NCI-H1436 (cell line): Measurements from ENCODE around the gene CALN1.

ENCODE experiments used
- DNase-seq: peaks from one replicate; lab custom pipeline; 2025; lab: John Stamatoyannopoulos, UW

CALN1 gene

GRCh38 chr7:71785216-71785615 is 626.9 kb downstream of the CALN1 start:
- no peak for DNase-seq

DNA sequence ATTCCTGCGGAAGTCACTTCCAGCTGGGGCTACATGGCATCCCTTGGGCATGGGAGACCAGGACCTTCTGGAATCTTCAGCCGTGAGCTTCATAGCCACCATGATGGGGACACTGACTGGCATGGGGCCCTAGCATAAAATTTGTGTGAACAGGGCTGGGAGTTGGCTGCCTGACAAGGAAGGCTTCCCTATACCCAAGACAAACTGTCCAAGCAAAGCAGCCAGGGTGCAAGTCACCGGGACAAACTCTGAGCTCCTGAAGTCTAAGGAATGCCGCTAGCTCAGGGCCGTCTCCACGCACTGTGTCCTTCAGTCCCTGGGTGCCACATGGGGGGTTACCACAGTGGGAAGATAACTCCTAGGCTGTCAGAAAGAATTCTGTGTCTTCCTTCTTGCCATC is 627.4 kb downstream of the CALN1 start:
- no peak for DNase-seq

- DNase-seq: no peak
Measured at GRCh38 chr7:71784180-71784579, 628.0 kb downstream of the CALN1 start.

- DNase-seq: no peak
Measured at GRCh38 chr7:71783779-71784178, 628.4 kb downstream of the CALN1 start.

GRCh38 chr7:71782051-71782450 is 630.1 kb downstream of the CALN1 start:
- DNase-seq: no peak

DNA sequence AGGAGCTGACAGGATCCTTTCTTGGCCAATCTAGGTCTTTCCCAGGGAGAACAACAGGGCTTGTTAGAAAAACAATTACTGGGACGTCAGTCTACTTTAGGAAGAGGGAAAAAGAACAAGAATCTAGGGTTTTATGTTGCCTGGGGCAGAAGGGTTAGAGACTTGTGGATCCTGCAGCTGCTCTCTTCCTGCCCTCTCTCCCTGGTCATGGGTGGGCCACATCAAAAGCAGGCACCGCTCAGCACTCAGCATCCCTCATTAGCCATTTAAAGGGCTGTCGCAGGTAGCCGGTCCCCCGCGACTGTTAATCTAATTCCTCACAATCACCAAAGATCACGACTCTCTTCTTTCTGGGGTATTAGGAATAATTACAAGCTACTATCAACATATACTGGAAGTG is 631.9 kb downstream of the CALN1 start:
- no peak for DNase-seq

- DNase-seq: no peak
Measured at GRCh38 chr7:71777278-71777677, 634.9 kb downstream of the CALN1 start.

DNA sequence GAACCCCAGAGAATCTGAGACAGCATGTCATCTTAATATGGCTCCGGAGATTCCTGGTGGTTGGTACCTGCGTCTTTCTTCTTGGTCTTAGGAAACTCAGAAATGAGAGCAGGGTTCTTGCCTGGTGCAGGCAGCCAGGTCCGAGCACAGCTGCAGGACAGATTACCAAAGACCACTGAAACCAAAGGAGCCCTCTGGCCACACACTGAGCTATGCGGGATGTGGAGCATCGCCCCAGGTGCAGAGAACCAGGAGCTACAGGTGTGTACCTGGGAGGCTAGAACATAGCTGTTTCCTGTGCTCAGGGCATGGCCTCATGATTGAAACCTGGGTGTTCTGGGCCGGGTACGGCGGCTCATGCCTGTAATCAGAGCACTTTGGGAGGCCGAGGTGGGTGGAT is 635.4 kb downstream of the CALN1 start:
- DNase-seq: no peak

- DNase-seq: no peak
Measured at GRCh38 chr7:71775648-71776047, 636.5 kb downstream of the CALN1 start.

- no peak for DNase-seq
Measured at GRCh38 chr7:71772779-71773178, 639.4 kb downstream of the CALN1 start.

GRCh38 chr7:71770269-71770907 is 641.8 kb downstream of the CALN1 start:
- DNase-seq: no peak

DNA sequence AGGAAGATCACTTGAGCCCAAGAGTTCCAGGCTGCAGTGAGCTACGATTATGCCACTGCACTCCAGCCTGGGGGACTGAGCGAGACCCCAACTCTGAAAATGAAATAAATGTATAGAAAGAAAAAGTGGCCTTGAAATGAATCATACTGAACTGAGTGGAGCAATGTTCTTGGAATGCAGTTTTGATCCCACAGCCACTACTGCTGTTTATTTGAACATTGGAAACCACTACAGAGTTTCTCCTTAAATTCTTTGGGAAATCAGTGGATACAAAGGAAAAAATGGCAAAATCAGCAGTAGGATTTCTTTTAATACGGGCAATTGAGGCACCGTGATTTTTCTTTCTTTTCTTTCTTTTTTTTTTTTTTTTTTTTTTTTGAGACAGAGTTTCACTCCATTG is 642.8 kb downstream of the CALN1 start:
- no peak for DNase-seq

DNA sequence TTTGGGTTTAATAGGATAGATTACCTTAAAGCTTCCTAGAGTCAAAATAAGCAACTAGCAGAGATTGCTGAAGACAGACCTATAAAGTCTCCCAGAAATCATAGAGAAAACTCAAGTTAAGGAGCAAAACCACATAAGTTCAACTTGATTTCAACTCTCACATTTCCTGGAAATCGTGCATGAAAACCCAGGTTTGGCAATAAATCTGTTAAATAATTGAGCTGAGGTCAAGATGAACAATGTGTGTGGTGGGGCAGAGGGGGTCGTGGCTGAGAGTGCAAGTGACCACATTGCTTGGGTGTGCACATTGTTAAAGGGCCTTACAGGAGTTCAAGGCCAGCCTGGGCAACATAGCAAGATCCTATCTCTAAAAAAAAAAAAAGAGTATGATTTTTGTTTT is 643.7 kb downstream of the CALN1 start:
- DNase-seq: no peak

DNA sequence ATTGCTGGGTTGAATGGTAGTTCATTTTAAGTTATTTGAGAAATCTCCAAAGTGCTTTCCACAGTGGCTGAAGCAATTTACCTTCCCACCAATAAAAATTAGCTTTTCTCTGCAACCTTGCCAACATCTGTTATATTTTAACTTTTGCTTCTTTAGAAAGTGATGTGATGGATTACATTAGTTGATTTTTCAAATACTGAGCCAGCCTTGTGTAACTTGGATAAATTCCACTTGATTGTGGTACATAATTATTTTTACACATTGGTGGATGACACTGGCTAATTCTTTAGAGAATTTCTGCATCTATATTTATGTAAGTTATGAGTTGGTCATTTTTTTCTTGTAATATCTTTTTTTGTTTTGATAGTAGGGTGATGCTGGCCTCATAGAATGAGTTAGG is 646.1 kb downstream of the CALN1 start:
- no peak for DNase-seq

DNA sequence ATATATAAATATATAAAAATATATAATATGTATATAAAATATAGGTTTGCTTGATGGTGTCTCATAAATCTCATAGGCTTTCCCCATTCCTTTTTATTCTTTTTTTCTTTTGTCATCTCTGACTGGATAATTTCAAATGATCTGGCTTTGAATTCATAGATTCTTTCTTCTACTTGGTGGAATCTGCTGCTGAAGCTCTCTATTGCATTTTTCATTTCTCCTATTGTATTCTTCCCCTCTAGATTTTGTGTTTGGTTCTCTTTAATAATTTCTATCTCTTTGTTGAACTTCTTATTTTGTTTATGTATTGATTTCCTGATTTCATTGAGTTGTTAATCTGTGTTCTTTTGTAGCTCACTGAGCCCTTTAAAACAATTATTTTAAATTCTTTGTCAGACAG is 650.8 kb downstream of the CALN1 start:
- DNase-seq: no peak

GRCh38 chr7:71754828-71755227 is 657.3 kb downstream of the CALN1 start:
- DNase-seq: no peak

DNA sequence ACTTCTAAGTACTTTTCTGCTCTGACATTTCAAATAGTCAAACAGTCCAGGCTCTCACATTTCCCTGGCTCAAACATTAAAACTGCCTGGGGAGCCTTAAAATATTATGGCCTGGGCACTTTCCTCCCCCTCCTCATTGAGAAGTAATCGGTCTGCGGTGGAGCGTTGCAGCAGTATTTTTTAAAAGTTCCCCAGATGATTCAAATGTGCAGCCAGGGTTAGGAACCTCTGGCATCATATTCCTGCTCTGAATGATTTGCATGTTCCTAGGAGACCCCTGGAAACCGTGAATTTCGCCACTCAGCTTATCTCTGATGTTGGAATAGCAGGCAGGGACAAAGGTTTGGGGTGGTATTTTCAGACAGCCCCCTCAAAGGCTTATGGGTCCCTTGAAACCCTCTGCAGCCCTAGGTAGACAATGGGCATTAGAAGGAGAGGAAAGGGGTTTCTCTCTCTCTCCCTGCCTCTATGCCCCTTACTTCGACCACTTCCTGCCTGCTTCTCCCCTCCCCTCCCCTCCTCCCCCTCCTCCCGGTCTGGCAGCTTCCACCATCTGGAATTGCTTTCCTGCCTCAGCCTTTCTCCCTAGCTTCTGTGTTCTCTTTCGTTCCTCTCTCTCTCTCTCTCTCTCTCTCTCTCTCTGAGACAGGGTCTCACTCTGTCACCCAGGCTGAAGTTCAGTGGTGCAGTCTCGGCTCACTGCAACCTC is 658.0 kb downstream of the CALN1 start:
- no peak for DNase-seq

- no peak for DNase-seq
Measured at GRCh38 chr7:71753236-71753635, 658.9 kb downstream of the CALN1 start.

- DNase-seq: peak; percentile 5
Measured at GRCh38 chr7:71752171-71752935, 659.8 kb downstream of the CALN1 start.

DNA sequence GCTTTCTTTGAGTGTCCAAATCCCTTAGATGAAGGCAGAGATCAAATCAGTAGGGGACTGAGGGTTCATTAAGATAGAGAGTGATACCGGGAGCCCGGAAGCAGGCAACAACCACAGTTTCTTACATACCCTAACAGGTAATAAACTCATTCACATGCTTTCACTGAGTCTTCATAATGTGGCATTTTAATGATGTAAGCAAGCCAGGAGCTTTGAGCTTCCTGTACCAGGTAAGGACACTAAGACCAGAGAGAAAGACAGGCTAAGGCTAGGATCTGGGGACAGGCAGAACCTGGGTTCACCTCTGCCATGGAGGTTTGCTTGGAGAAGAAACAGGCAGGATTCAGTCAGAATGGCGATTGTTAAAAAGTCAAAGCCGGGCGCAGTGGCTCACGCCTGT is 661.8 kb downstream of the CALN1 start:
- no peak for DNase-seq

- DNase-seq: no peak
Measured at GRCh38 chr7:71746006-71746405, 666.1 kb downstream of the CALN1 start.

DNA sequence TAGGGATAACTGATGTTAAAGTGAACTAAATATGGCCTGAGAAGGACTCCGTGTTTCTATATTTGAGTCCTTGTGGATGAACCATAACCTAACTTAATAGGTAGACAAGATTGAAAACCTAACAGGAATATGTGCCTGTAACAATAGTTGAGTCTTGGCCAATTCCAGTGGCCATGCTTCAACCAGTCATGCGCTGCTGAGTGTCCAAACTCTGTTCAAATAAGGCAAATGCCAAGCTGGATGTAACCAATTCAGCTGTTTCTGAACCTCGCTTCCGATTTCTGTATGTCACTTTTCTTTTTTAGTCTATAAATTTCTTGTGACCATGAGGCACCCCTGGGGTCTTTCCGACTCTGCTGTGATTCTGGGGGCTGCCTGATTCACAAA is 672.0 kb downstream of the CALN1 start:
- DNase-seq: no peak

DNA sequence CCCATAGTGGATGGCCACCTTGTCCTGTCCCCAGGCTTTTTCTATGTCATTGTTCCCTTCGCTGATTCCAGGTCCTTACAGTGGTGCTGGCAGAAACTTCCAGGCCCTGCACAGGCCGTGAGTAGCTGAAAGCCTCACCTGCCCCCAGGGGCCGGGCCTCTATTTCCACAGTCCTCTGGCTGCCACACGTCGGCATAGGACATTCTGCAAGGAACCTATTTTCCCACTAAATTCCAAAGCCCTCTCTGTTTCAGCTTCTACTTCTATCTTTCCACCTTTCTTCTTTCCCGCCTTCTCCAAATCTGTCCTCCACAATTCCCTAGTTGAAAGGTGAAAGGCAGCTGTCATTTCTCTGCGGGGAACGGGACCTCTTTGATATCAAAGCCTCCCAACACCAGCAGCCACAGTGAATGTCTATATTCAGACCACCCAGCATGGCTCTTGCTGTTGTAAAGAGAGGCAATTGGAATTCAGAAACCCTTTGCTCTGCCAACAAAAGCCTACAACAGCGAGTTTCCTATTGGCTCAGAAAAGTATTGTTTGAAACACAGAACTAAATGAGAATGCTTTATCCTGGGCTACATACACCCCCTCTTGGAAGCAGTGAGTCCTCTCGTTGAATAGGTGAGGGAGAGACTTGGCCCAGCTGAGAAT is 672.5 kb downstream of the CALN1 start:
- DNase-seq: no peak
